Smooth muscle cell of the brain vasculature (primary cell): ENCODE measurements around the gene SNX14.

Experiments
- DNase-seq: peaks from one replicate; pipeline ENCODE4 v3.0.0-alpha.2; 2012; ENCODE audit warnings: low read depth, low spot score

The SNX14 gene

GRCh38 chr6:85464722-85465150, 128.9 kb downstream of the SNX14 start:
- DNase-seq: no peak

GRCh38 chr6:85464260-85464644, 129.4 kb downstream of the SNX14 start:
- DNase-seq: peak; percentile 88

GRCh38 chr6:85463621-85464259, 129.9 kb downstream of the SNX14 start:
- DNase-seq: no peak

GRCh38 chr6:85462673-85463072, 131.0 kb downstream of the SNX14 start:
- DNase-seq: no peak

GRCh38 chr6:85461798-85462170, 131.9 kb downstream of the SNX14 start:
- no peak for DNase-seq

GRCh38 chr6:85460921-85461797, 132.5 kb downstream of the SNX14 start:
- DNase-seq: no peak

- no peak for DNase-seq
Observed at GRCh38 chr6:85460154-85460920, 133.3 kb downstream of the SNX14 start.

GRCh38 chr6:85459224-85459901, 134.3 kb downstream of the SNX14 start:
- no peak for DNase-seq

GRCh38 chr6:85458782-85459181, 134.9 kb downstream of the SNX14 start:
- no peak for DNase-seq

- DNase-seq: no peak
Observed at GRCh38 chr6:85458184-85458583, 135.5 kb downstream of the SNX14 start.

GRCh38 chr6:85456782-85457181, 136.9 kb downstream of the SNX14 start:
- no peak for DNase-seq
